Endothelial cell of umbilical vein (primary cell): Measurements from ENCODE around the gene JPT2.
"Not testable (repeated sequence)": the region's sequence is repeated elsewhere in the genome, so short reads cannot be mapped to it uniquely, and the experiment has no call there.

Experiments used
- CTCF ChIP-seq, 2 donors: IDR thresholded peaks; 1 replicate in 1 of 2; 2 replicates in 1 of 2; pipeline ENCODE4 v1.5.1; 2011; ENCODE audit warnings: low read length in 2 of 2, mild to moderate bottlenecking in 2 of 2, moderate library complexity in 2 of 2, control low read depth in 1 of 2, inconsistent platforms in 1 of 2, low read depth in 1 of 2; ENCODE audit not compliant: insufficient read depth in 1 of 2; ENCODE audit errors: extremely low read depth in 1 of 2
- EZH2 ChIP-seq: IDR thresholded peaks from 2 replicates; pipeline ENCODE4 v1.6.1; 2012; ENCODE audit warnings: borderline replicate concordance, low read depth, mild to moderate bottlenecking, moderate library complexity, low read length, inconsistent platforms; ENCODE audit not compliant: severe bottlenecking
- GATA2 ChIP-seq: IDR thresholded peaks from 2 replicates; pipeline ENCODE4 v1.7.0; 2011; ENCODE audit warnings: low read depth, mild to moderate bottlenecking, moderate library complexity, mixed read lengths, low read length; ENCODE audit not compliant: insufficient read length, insufficient read depth
- JUN ChIP-seq: IDR thresholded peaks from 2 replicates; pipeline ENCODE4 v1.6.1; 2011; ENCODE audit warnings: borderline replicate concordance, low read depth; ENCODE audit not compliant: insufficient read length, insufficient read depth
- MAX ChIP-seq: IDR thresholded peaks from 2 replicates; pipeline ENCODE4 v1.6.1; 2011; ENCODE audit not compliant: insufficient read depth, insufficient read length
- MYC ChIP-seq: IDR thresholded peaks from one replicate; pipeline ENCODE4 v1.6.1; 2011; ENCODE audit warnings: mild to moderate bottlenecking, low read depth, low read length
- POLR2A ChIP-seq: IDR thresholded peaks from 2 replicates; pipeline ENCODE4 v1.6.1; 2012; ENCODE audit warnings: low read depth, mild to moderate bottlenecking, control low read depth, low read length
- POLR2AphosphoS5 ChIP-seq: IDR thresholded peaks from 2 replicates; pipeline ENCODE4 v1.6.1; 2012; ENCODE audit warnings: low read depth, mild to moderate bottlenecking, control low read depth, low read length, moderate library complexity; ENCODE audit not compliant: insufficient read depth

- TF ChIP-seq POLR2A; CTCF (IDR thresholded peaks at IDR 0.05; ENCODE audit: extremely low read depth in 1 of 2, insufficient read depth in 1 of 2, low read depth in 1 of 2, low read length in 2 of 2); JUN; POLR2AphosphoS5; EZH2; MYC; GATA2; MAX: not testable (repeated sequence)
Measured at GRCh38 chr16:1719559-1720229, 41.6 kb downstream of the JPT2 start.
